CD4-positive, alpha-beta T cell treated with Interleukin-4 for 4 hours (primary cell): ENCODE data around the gene ARFGEF3.

Experiments used
- DNase-seq: peaks from one replicate; pipeline ENCODE4 v3.0.0-alpha.2; 2020

Gene ARFGEF3

DNA sequence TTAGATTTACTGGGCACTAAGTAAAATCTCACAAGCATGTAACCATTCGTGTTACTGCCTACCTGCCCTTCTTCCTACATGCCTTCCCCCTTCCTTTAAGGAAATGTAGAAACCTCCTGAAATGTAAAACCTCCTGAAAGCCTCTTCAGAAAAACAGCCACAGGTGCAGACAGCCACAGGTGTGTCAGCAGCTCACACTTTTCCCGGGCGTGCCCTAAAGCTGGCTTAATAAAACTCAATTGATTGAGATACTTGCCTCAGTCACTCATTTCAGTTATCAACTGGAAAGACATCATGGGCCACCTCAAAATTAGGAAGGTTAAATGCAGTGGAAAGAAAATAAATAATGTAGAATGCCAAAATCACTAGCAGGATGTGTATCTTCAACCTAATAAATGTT is 79.6 kb downstream of the ARFGEF3 start:
- DNase-seq = no peak

GRCh38 chr6:138241934-138242333 is 80.2 kb downstream of the ARFGEF3 start:
- no peak for DNase-seq

- DNase-seq = no peak
Observed at GRCh38 chr6:138242987-138243592, 81.4 kb downstream of the ARFGEF3 start.

GRCh38 chr6:138245751-138246150 is 84.0 kb downstream of the ARFGEF3 start:
- DNase-seq = no peak

GRCh38 chr6:138246650-138247440 is 85.1 kb downstream of the ARFGEF3 start:
- DNase-seq = no peak

GRCh38 chr6:138248011-138248410 is 86.3 kb downstream of the ARFGEF3 start:
- no peak for DNase-seq

DNA sequence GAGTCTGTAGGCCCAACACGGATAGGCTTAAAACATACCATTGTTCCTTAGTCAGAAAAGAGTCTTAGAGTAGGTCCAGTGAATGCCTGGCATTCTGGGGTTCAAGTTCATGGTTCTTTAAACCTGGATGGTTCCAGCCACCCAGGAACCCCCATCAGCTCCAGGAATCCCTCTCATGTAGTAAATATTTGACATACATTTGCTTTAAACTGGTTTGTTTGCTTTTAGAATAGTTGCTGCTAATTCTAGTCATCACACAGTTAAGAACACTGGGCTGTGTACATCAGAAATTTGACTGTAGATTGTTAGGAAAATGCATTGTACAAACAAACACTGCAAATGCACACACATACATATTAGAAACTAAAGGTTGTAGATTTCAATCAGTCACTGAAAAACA is 87.1 kb downstream of the ARFGEF3 start:
- DNase-seq = no peak

- no peak for DNase-seq
Observed at GRCh38 chr6:138250053-138250452, 88.3 kb downstream of the ARFGEF3 start.

DNA sequence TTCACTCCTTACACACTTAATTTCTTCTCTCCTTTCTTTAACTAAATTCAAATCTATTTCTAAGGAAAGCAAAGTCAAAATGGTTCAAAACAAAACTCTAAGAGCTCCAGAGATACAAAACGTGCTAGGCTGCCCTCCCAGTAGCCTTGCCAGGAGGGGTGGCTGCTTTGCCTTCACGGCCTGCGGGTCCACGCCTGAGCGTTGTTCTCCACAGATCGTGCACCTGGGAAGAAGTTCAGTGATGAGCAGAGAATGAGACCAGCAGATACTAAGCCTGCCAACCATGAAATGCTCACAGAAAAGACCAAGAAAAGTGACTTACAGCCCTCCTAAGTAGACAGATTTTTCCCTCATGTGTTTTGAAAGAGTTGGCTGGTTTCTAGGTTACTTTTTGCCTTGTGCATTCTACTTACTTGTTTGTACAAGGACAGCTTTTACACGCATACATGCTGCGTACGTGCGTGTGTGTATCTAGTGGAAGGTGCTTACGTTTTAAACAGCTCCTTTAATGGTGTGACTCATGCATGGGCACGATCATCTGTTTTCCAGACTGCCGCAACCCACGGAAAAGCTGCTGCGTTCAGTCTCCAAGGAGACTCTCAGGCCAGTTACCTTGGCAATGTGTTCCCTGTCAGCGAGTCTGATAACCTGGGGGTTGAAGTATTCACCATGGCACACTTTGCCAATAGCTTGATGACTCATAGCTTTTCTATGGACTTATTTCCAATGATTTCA is 88.9 kb downstream of the ARFGEF3 start:
- no peak for DNase-seq

GRCh38 chr6:138253731-138254130 is 92.0 kb downstream of the ARFGEF3 start:
- no peak for DNase-seq

DNA sequence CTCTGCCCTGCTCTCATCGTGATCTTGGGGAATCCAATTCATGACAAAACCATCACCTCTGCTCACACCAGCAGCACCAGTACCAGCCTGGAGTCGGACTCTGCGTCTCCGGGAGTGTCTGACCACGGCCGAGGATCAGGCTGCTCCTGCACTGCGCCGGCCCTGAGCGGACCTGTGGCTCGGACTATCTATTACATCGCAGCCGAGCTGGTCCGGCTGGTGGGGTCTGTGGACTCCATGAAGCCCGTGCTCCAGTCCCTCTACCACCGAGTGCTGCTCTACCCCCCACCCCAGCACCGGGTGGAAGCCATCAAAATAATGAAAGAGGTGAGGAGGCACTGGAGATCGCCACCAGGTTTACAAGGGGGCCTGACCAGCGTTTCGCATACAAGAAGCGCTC is 93.7 kb downstream of the ARFGEF3 start:
- DNase-seq = no peak

DNA sequence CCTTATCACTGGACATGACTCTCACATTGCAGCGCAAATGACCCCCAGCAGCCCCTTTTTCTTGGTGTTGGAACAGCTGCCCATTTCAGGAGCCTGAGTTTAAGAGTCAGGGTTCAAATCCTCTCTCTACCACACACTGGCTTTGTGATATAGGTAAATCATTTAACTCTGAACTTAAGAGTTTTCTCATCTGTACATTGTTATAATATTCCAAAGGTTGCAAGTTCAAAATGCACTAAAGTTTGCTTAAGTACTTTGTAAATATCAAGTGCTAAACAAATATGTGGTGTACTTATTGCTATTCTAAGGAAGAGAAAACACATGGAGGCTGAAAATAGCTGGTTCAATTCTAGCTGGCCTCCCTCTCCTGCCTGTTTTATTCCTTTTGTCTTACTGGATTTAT is 95.9 kb downstream of the ARFGEF3 start:
- no peak for DNase-seq

DNA sequence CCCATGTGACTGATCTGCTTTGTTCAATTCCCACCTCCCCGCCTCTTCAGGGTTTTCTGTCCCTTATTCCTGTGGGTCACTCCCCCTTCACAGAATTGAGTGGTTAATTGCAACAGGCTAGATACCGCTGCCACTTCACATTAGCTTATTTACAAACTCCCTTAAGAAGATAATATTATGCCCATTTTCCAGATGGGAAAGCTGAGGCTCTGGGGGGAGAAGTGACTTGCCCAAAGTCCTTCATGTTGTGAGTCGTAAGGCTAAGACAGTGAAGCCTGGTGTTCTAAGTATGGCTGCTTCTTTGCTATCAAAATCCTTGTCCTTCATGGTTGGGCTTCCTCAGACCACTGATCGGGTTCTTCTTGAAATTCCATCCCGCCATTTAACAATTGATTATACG is 96.5 kb downstream of the ARFGEF3 start:
- DNase-seq = no peak

DNA sequence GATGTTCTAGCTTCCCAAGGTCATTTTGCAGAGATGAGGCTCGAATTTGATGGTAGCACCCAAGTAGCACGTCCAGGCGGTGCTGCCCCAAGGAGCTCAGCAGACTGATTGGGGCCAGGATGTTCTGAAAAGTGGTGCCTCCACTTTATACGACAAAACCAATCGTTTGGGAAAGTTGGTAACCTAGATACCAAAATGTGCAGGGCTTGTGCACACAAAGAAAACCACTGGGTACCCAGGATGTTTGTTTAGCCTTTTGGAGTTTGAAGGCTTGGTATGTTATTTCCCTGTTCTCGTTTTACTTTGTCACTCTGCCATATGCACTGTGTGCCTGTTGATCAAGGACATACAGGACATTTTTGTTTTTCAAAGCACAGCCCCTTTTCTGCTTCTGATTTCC is 97.3 kb downstream of the ARFGEF3 start:
- DNase-seq = no peak

DNA sequence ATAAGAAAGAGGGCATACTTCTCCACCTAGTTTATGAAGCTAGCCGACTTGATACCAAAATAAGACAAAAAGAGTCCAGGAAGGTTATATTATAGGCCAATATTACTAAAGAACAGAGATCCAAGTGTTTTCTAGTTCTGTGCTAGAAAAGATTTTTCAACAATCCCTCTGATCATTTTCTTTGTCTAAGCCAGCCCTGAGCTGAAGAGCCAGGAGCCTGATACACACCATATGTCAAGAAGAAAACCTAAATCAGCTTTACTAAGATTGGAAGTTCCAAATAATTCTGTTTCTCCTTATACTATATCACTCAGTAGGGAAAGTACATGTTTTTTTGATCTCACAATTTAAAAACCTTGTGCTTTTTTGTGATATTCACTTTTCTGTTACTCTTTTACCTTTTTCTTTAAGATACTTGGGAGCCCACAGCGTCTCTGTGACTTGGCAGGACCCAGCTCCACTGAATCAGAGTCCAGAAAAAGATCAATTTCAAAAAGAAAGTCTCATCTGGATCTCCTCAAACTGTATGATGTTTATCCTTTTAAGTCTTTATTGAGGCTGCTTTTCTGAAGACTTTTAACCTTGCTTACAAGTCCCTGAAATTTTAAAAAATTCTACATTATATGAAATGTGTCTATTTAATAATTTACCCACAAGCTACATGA is 99.5 kb downstream of the ARFGEF3 start:
- no peak for DNase-seq

DNA sequence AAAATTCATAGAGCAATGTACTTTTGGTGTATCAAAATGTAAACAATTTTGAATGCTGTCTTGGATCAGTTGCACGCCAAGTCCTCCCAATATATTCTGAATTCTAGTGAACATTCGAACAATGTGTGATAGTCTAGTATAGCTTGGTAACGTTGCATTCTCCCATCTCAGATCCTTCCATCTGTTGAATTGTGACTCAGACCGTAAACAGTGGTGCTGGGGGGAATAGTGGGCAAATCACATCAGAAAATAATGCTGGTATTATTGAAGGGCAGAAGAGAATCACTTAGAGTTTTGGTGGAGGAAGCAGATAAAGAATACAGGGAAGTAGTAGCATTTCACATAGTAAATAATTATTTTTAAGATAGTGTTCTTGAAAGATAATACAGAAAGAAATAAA is 102.2 kb downstream of the ARFGEF3 start:
- no peak for DNase-seq

DNA sequence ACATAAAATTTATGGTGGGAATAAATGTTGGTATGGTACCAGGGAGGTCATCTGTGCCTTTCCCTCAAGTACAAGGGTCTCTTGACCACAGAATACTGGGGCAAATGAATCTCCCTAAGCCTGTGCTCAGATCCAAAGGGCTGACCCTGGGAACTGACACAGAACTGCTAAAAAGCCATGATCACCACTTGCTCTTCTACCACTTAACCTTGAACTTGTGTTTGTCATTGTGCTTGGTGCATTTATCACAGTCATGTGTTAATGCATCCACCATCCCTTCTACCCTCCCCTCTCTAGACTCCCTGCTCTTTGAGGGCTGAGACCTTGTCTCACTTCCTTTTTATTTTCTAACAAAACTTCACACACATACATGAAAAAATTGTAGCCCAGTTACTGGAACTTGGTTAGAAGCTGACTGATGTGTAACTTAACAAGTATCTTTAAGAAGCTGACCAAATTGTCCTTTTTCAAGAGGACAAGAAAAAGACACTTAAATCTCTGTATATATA is 102.7 kb downstream of the ARFGEF3 start:
- DNase-seq = no peak

DNA sequence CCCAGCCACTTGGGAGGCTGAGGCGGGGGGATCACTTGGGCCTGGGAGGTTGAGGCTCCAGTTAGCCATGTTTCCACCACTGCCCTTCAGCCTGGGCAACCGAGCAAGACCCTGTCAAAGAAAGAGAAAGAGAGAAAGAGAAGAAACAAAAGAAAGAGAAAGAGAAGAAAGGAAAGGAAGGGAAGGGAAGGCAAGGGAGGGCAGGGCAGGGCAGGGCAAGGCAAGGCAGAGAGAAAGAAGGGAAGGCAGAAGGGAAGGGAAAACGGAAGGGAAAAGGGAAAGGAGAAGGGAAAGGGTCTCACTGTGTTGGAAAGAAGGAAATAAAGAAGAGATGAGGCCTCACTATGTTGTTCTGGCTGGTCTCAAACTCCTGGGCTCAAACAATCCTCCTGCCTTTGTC is 104.4 kb downstream of the ARFGEF3 start:
- DNase-seq = no peak

DNA sequence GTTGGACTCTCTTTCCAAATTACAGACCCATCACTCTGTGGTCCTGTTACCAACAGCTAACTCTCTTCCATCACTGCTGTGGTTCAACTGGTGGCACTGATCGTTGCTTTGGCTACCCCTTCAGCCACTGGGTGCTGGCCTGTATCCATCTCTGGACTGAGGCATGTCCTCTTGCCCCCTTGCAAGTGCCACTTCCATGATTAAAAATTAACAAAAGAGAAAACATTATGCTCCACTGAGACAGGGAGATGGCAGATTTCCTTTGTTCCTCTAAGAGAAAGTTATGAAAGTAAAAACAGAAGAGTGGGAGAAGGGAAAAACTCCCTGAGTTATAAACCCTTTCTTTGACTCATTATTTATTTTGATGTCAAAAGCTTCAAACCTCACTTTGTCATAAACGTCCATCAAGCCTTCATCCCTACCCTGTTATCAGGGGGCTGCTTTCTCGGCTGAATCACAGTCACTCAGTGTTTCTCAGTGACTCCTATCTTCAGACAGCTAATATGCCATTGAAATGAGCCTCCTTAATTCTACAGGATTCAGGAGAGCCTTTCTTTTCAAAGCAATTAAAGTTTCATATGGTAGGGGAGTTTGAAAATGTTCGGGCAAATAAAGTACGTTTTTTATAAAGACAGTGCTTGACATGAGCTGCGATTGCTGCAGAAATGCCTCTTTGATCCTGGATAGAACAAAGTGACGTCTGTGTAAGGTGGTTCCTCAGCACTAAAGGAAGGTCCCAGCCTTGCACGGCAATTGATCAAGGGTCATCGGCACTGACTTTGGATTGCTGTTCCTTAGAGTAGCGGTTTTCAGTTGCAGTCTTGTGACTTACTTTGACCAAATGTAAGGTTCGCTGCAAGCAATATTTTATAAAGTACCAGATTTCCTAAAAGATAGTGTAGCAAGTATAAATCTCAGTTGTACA is 106.5 kb downstream of the ARFGEF3 start:
- DNase-seq = no peak

DNA sequence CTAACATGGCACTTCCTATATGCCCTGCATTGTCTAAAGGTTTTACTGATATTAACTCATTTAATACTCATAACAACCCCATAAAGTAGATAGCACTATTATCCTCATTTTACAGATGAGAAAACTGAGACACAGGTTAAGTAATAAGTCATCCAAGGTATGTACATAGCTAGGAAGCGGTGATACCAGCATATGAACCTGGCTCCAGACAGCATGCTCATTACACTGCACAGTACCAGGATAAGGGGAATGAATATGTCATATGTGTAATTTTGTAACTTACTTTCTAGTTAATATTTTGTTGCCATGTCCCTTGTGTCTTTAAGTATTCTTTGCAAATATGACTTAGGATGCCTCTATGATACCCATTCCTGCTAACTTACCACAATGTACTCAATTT is 109.7 kb downstream of the ARFGEF3 start:
- DNase-seq = no peak

DNA sequence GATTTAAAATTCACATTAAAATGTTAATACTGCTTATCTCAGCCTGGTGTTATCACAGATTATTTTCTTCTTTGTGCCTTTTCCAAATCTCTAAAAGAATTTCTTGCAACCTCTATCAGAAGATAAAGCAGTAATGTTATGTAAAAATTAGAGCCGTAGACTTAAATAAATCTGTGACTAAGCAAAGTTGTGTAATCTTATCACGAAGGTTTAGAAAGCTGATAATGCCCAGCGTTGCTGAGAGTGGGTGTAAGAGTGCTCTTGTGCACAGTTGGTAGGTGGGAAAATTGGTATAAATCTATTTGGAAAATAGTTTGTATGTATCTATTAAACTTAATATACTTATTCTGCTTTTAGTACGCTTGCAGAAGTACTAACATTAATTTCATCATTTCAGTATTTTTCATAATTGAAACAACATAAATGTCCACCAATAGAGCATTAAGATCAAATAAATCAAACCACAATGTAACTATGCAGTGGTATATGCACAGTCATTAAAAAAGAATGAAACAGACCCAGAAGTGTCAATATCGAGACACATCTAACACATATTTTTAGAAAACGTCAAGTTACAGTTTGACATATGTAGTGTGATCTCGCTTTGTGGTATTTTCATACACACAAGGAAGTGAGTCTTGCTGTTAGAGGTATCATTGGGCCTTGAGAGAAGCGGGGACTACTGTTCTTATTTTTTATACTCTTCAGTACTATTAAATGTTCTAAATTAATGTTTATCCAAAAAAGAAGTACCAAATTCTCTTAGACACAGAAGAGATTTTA is 111.0 kb downstream of the ARFGEF3 start:
- no peak for DNase-seq
